Measurements from ENCODE around the gene MME. TPM values are rescaled to one million over a fixed set of nuclear protein-coding genes. Genes with fewer than 3 reads are reported as not detected.
"Not testable (repeated sequence)": the region's sequence is repeated elsewhere in the genome, so short reads cannot be mapped to it uniquely, and the experiment has no call there.

MME gene
- total and polyA plus RNA-seq, 4 donors: 5.8 to 34.5 (median 7.2) TPM

DNA sequence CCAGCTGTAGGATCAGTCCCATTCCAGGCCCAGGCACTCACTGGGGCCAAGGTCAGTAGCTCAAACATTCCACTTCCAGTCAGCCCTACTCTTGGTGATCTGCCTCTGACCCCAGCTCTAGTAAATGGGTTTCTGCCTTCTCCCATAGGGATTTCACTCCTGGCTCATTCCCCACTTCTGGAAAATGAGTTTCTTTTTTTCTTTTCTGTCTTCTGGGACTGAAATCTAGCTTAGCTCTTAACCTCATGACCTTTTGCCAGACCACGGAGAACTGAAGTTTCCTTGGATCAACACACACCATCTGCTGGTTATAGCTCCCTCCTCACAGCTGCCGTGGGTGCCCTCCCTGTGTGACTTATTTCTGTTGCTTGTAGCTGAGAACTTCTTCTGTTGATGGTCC lies 21.3 kb downstream of the MME start:
- no peaks in the 10 kb centered on the region for H3K4me1 ChIP-seq (ENCODE audit: control insufficient read depth, insufficient read depth, low read length)
- H3K9me3 ChIP-seq (ENCODE audit: control insufficient read depth, insufficient read depth, low read length): no peaks in the 10 kb centered on the region
- no peaks in the 10 kb centered on the region for H3K36me3 ChIP-seq (ENCODE audit: control insufficient read depth, insufficient read depth, low read length)
- no peak for DNase-seq (ENCODE audit: low read depth in 4 of 6, low spot score in 6 of 6)
- H3K4me3 ChIP-seq (ENCODE audit: low read depth, low read length): no peak overlapping the region
- H3K27me3 ChIP-seq (ENCODE audit: control insufficient read depth, insufficient read depth, low read length): no peaks in the 10 kb centered on the region
- H3K27ac ChIP-seq (ENCODE audit: low read depth, low read length): no peak overlapping the region
- WGBS (ENCODE audit: insufficient coverage): no CpG with 5 or more reads among the region's 2 CpGs

DNA sequence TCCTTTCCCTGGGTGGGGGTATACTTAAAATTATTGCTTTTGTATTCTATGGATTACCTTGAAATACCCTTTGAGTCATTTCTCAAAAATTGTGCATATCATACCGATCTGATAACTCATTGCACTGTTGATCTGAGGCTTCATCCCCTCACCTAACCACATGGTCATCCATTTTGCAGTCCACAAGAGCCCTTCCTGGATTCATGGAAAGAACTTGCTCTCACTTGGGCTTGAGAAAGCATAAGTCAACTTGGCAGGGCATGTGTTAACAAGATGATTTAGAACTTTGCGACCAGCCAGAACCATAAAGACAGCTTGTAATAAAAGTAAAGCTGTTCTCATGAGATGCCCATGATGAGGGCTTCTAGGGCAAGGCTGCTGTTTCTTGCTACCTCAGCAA lies 22.2 kb downstream of the MME start:
- 100% methylated on average over 1 of the region's 2 CpGs for WGBS (ENCODE audit: insufficient coverage)
- Histone ChIP-seq H3K4me3 (ENCODE audit: low read depth, low read length) (no peak overlapping the region), H3K36me3 (ENCODE audit: control insufficient read depth, insufficient read depth, low read length) (no peaks in the 10 kb centered on the region), H3K27ac (ENCODE audit: low read depth, low read length) (no peak overlapping the region), H3K4me1 (ENCODE audit: control insufficient read depth, insufficient read depth, low read length) (no peaks in the 10 kb centered on the region), H3K9me3 (ENCODE audit: control insufficient read depth, insufficient read depth, low read length) (no peaks in the 10 kb centered on the region), H3K27me3 (ENCODE audit: control insufficient read depth, insufficient read depth, low read length) (no peaks in the 10 kb centered on the region)
- DNase-seq (ENCODE audit: low read depth in 4 of 6, low spot score in 6 of 6): no peak

DNA sequence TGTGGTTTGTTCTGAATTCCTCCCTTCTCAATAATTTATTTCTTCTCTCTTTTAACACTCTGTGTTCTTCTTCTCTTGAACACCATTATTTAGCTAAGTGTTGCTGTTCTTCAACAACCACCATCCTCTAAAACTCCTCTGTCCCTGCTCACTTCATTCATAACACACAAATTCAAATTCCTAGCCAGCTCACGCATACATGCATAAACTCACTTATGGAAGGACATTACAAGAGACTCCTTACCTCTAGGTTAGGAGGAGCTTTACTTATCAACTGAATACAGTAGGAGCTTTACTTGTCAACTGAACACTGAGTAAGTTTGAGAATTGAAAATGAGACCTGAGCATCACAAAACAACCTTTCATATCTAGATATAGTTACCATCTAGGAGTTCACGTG lies 23.6 kb downstream of the MME start:
- H3K27ac ChIP-seq (ENCODE audit: low read depth, low read length): no peak overlapping the region
- no peaks in the 10 kb centered on the region for H3K4me1 ChIP-seq (ENCODE audit: control insufficient read depth, insufficient read depth, low read length)
- no peak overlapping the region for H3K4me3 ChIP-seq (ENCODE audit: low read depth, low read length)
- no peaks in the 10 kb centered on the region for H3K27me3 ChIP-seq (ENCODE audit: control insufficient read depth, insufficient read depth, low read length)
- H3K9me3 ChIP-seq (ENCODE audit: control insufficient read depth, insufficient read depth, low read length): no peaks in the 10 kb centered on the region
- no peaks in the 10 kb centered on the region for H3K36me3 ChIP-seq (ENCODE audit: control insufficient read depth, insufficient read depth, low read length)
- no peak for DNase-seq (ENCODE audit: low read depth in 4 of 6, low spot score in 6 of 6)
- no CpG with 5 or more reads among the region's 2 CpGs for WGBS (ENCODE audit: insufficient coverage)

DNA sequence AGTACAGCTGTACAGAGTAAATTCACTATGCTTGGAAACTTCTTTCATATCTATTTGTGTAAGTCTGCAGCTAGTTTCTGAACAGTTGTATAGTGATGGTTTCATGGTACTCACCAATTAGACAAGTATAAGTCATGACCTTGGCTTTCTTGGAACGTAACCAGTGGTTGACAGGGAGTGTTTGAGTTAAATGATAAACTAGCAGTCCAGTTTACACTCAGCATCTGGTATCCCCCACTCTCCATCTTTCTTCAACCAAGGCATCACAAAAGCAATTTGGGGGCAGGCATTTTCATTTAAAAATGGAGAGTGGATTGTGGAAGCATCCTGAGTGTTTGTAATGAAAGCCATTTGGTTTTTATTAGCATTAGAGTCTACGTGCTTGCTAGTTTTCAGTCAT lies 26.0 kb downstream of the MME start:
- Histone ChIP-seq H3K27me3 (ENCODE audit: control insufficient read depth, insufficient read depth, low read length) (no peaks in the 10 kb centered on the region), H3K36me3 (ENCODE audit: control insufficient read depth, insufficient read depth, low read length) (no peaks in the 10 kb centered on the region), H3K27ac (ENCODE audit: low read depth, low read length) (no peak overlapping the region), H3K4me3 (ENCODE audit: low read depth, low read length) (no peak overlapping the region), H3K4me1 (ENCODE audit: control insufficient read depth, insufficient read depth, low read length) (no peaks in the 10 kb centered on the region), H3K9me3 (ENCODE audit: control insufficient read depth, insufficient read depth, low read length) (no peaks in the 10 kb centered on the region)
- 44% methylated on average over 1 of the region's 2 CpGs for WGBS (ENCODE audit: insufficient coverage)
- DNase-seq (ENCODE audit: low read depth in 4 of 6, low spot score in 6 of 6): peak in 1 of 6 donors; percentile 9

DNA sequence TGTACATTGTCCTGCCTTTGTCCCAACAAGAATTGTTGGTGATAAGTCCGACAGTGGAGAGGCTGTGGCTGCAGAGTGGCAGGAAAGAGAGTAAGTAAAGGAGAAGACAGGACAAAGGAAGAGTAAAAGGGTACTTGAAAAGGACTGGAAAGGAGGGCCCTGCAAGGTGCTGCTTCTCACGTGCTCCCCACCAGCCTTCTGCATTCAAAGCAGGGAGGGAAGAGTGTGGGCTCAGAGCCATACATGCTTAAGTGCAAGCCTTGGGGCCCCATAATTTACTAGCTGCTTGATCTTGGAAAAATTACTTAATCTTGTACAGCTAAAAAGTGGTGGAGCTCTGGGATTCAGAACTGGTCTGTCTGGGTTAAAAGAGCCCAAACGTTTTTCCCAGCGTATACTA lies 29.9 kb downstream of the MME start:
- Histone ChIP-seq H3K27me3 (ENCODE audit: control insufficient read depth, insufficient read depth, low read length) (no peaks in the 10 kb centered on the region), H3K9me3 (ENCODE audit: control insufficient read depth, insufficient read depth, low read length) (no peaks in the 10 kb centered on the region), H3K4me3 (ENCODE audit: low read depth, low read length) (no peak overlapping the region), H3K27ac (ENCODE audit: low read depth, low read length) (no peak overlapping the region), H3K36me3 (ENCODE audit: control insufficient read depth, insufficient read depth, low read length) (no peaks in the 10 kb centered on the region), H3K4me1 (ENCODE audit: control insufficient read depth, insufficient read depth, low read length) (no peaks in the 10 kb centered on the region)
- 71% methylated on average over 2 of the region's 4 CpGs for WGBS (ENCODE audit: insufficient coverage)
- no peak for DNase-seq (ENCODE audit: low read depth in 4 of 6, low spot score in 6 of 6)

DNA sequence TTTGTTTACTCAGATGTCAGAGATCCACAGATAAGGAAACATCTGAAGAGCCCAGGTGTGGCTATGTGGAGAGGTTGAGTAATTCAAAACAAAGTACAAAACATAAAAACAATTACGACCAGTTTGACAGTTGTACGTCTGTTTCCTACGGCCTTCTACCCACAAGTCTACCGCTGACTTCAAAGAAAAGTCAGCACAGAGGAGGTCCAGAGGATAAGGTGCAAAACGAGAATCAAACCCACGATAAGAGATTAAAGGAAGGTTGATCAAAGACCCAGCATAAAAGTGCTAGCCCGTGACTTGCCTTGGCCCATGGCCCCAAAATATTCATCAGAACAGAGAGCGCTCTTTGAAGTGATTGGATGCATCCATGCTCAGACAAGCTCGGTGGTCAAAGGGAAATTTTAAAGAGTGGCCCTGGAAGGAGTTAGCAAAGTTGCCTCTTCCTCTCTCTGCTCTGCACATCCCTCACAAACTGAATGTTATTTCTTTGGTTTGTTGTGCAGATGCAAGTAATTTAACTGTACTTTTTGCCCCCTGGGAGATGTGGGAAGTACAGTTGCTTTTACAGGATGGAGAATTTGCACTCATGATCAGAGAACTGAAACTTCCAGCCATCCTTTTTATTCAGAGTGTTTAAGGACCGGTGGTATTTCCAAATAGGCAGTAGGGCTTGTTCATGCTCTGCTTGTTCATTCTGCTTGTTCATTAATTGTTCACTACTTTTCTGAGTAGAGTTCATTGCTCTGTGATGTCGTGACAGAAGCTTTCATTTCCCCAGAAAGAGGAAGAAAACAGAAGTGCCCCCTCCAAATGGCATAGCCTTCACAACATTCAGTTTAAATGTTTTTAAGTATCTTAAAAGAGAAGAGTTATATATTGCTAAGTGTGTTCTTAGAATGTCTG lies 31.1 kb downstream of the MME start:
- H3K9me3 ChIP-seq (ENCODE audit: control insufficient read depth, insufficient read depth, low read length): no peaks in the 10 kb centered on the region
- H3K27ac ChIP-seq (ENCODE audit: low read depth, low read length): no peak overlapping the region
- DNase-seq (ENCODE audit: low read depth in 4 of 6, low spot score in 6 of 6): no peak
- no peaks in the 10 kb centered on the region for H3K4me1 ChIP-seq (ENCODE audit: control insufficient read depth, insufficient read depth, low read length)
- WGBS (ENCODE audit: insufficient coverage): 81% methylated on average over 7 of the region's 11 CpGs
- no peak overlapping the region for H3K4me3 ChIP-seq (ENCODE audit: low read depth, low read length)
- H3K27me3 ChIP-seq (ENCODE audit: control insufficient read depth, insufficient read depth, low read length): no peaks in the 10 kb centered on the region
- H3K36me3 ChIP-seq (ENCODE audit: control insufficient read depth, insufficient read depth, low read length): no peaks in the 10 kb centered on the region

DNA sequence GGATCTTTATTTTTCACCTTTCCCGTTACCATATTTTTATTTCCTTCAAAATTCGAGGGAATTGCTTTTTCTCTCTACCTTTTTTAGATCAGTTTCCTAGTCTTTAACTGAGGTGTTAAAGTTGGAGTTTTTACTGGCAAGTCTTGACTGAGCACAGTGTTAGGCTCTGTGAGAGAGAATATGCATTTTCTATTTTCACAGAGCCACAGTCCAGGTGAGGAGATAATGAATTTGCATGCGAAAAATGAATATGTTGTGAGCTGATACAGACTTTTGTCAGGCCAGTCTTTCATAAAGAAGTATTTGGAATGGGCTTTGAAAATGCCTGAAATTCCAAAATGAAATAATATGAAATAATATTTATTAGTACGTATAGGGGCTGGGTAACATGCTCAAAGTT lies 31.9 kb downstream of the MME start:
- Histone ChIP-seq H3K9me3 (ENCODE audit: control insufficient read depth, insufficient read depth, low read length) (no peaks in the 10 kb centered on the region), H3K27ac (ENCODE audit: low read depth, low read length) (no peak overlapping the region), H3K27me3 (ENCODE audit: control insufficient read depth, insufficient read depth, low read length) (no peaks in the 10 kb centered on the region), H3K4me1 (ENCODE audit: control insufficient read depth, insufficient read depth, low read length) (no peaks in the 10 kb centered on the region), H3K4me3 (ENCODE audit: low read depth, low read length) (no peak overlapping the region), H3K36me3 (ENCODE audit: control insufficient read depth, insufficient read depth, low read length) (no peaks in the 10 kb centered on the region)
- no CpG with 5 or more reads among the region's 4 CpGs for WGBS (ENCODE audit: insufficient coverage)
- DNase-seq (ENCODE audit: low read depth in 4 of 6, low spot score in 6 of 6): no peak

DNA sequence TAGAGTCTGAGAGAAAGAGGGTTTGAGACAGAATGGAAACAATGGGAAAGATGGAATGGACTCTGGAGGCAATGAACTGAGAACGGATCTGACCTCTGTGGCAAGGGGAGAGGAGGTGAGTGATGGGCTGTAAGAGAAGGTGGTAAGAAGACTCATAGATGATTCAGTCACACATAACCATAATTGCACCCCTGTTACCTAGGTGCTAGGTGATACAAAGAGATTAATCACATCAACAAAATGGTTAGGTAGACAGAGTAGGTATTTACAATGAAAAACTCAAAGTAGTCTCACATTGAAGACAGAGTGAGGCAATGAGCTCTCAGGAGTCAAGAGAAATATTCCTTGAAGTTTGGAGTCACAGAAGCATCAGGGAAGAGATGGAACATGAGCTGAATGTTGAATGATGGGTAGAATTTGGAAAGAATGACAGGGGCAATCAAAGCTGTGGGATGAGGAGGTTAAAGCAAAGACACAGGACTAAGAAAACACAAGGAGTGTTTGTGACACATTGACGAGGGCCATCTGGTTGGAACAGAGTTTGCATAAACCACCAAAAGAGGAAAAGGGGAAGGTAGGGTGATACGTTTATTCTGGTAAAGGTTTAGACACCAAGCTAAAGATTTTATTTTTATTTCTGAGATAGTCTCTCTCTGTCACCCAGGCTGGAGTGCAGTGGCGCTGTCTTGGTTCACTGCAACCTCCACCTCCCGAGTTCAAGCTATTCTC lies 32.7 kb downstream of the MME start:
- Histone ChIP-seq H3K4me1 (ENCODE audit: control insufficient read depth, insufficient read depth, low read length) (no peaks in the 10 kb centered on the region), H3K9me3 (ENCODE audit: control insufficient read depth, insufficient read depth, low read length) (no peaks in the 10 kb centered on the region), H3K27me3 (ENCODE audit: control insufficient read depth, insufficient read depth, low read length) (no peaks in the 10 kb centered on the region), H3K36me3 (ENCODE audit: control insufficient read depth, insufficient read depth, low read length) (no peaks in the 10 kb centered on the region), H3K27ac (ENCODE audit: low read depth, low read length) (no peak overlapping the region), H3K4me3 (ENCODE audit: low read depth, low read length) (no peak overlapping the region)
- 85% methylated on average over 2 of the region's 5 CpGs for WGBS (ENCODE audit: insufficient coverage)
- no peak for DNase-seq (ENCODE audit: low read depth in 4 of 6, low spot score in 6 of 6)

DNA sequence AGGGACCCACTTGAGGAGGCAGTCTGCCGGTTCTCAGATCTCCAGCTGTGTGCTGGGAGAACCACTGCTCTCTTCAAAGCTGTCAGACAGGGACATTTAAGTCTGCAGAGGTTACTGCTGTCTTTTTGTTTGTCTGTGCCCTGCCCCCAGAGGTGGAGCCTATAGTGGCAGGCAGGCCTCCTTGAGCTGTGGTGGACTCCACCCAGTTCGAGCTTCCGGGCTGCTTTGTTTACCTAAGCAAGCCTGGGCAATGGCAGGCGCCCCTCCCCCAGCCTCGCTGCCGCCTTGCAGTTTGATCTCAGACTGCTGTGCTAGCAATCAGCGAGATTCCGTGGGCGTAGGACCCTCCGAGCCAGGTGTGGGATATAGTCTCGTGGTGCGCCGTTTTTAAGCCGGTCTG lies 44.6 kb downstream of the MME start:
- H3K4me1 ChIP-seq (ENCODE audit: control insufficient read depth, insufficient read depth, low read length); H3K4me3 ChIP-seq (ENCODE audit: low read depth, low read length); H3K27me3 ChIP-seq (ENCODE audit: control insufficient read depth, insufficient read depth, low read length); DNase-seq (ENCODE audit: low read depth in 4 of 6, low spot score in 6 of 6); H3K27ac ChIP-seq (ENCODE audit: low read depth, low read length); H3K36me3 ChIP-seq (ENCODE audit: control insufficient read depth, insufficient read depth, low read length); H3K9me3 ChIP-seq (ENCODE audit: control insufficient read depth, insufficient read depth, low read length): not testable (repeated sequence)
- no CpG with 5 or more reads among the region's 14 CpGs for WGBS (ENCODE audit: insufficient coverage)

DNA sequence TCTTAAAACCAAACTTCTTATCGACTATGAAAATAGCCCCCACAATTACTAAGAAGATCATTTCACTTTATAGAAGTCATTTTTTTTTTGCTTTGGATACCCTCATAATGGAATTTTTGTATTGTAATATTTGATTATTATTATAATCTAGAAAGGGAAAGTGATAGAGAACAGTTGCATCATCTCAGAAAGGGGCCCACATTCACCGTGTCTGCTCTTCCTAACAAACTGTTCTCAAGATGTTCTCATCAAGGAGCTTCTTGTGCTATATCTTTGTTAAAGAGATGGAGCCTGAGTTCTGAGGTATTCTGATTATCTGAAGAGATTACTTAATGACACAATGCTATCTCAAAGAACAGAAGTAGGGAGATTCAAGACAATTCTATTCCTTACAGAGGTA lies 49.3 kb downstream of the MME start:
- Histone ChIP-seq H3K9me3 (ENCODE audit: control insufficient read depth, insufficient read depth, low read length) (no peaks in the 10 kb centered on the region), H3K36me3 (ENCODE audit: control insufficient read depth, insufficient read depth, low read length) (no peaks in the 10 kb centered on the region), H3K4me1 (ENCODE audit: control insufficient read depth, insufficient read depth, low read length) (no peaks in the 10 kb centered on the region), H3K4me3 (ENCODE audit: low read depth, low read length) (no peak overlapping the region), H3K27me3 (ENCODE audit: control insufficient read depth, insufficient read depth, low read length) (no peaks in the 10 kb centered on the region), H3K27ac (ENCODE audit: low read depth, low read length) (no peak overlapping the region)
- no peak for DNase-seq (ENCODE audit: low read depth in 4 of 6, low spot score in 6 of 6)
- WGBS (ENCODE audit: insufficient coverage): no CpG with 5 or more reads among the region's 2 CpGs
